HepG2 (cell line): ENCODE data around the gene BMPR1B.

Experiments used
- BCL3 ChIP-seq: sonication (generic); formaldehyde crosslinking; IDR thresholded peaks from 2 replicates; pipeline ENCODE4 v1.5.1; 2020; ENCODE audit warnings: mild to moderate bottlenecking, missing genetic modification reagents, moderate library complexity
- CTCF ChIP-seq: sonication (generic); formaldehyde crosslinking; IDR thresholded peaks from 2 replicates; pipeline ENCODE4 v1.5.0; 2020; ENCODE audit warnings: mild to moderate bottlenecking, missing genetic modification reagents, moderate library complexity
- POLR2A ChIP-seq, 2 experiments: IDR thresholded peaks; 2 replicates each; pipeline ENCODE4 v1.6.1; 2011; ENCODE audit warnings: low read depth in 2 of 2, low read length in 2 of 2, mild to moderate bottlenecking in 1 of 2, moderate library complexity in 1 of 2; ENCODE audit not compliant: insufficient read depth in 1 of 2
- POLR2AphosphoS5 ChIP-seq: IDR thresholded peaks from 2 replicates; pipeline ENCODE4 v1.6.1; 2012; ENCODE audit warnings: low read depth, low read length
- SNAI1 ChIP-seq: sonication (generic); formaldehyde crosslinking; IDR thresholded peaks from 2 replicates; pipeline ENCODE4 v1.5.0; 2020; ENCODE audit warnings: mild to moderate bottlenecking, missing genetic modification reagents, borderline replicate concordance
- TBL1XR1 ChIP-seq: fragments of 150-350 bp; IDR thresholded peaks from 2 replicates; pipeline ENCODE4 v1.6.1; 2014; ENCODE audit warnings: borderline replicate concordance, low read length; ENCODE audit not compliant: partially characterized antibody
- TCF7L2 ChIP-seq: IDR thresholded peaks from 2 replicates; pipeline ENCODE4 v1.6.1; 2011; ENCODE audit warnings: mild to moderate bottlenecking, low read depth, low read length, moderate library complexity
- ZNF430 ChIP-seq: sonication (generic); formaldehyde crosslinking; IDR thresholded peaks from 2 replicates; pipeline ENCODE4 v1.9.0; 2021; ENCODE audit warnings: mild to moderate bottlenecking, missing genetic modification reagents

DNA sequence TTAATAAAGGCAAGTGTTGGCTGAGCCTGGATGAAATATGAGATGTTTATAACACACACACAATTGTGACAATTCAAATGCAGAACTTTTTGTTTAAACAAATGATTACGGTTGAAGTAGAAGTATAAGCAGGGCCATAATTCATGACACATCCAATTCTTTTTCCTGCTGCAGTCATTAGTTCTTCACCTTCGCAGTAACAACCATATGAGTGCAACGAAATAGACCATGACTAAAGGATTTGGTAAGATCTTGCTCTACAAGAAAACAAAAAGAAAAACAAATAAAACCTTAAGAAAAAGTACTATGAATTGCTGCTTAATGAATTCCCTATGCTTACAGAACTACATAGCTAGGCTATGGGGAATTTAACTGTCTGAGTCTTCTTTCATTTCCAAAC, 13.9 kb upstream of the BMPR1B start:
- no peak for TF ChIP-seq TCF7L2
- no peak for TF ChIP-seq CTCF
- no peak for TF ChIP-seq POLR2A (IDR thresholded peaks at IDR 0.05; ENCODE audit: insufficient read depth in 1 of 2, low read depth in 2 of 2, low read length in 2 of 2)
- no peak for TF ChIP-seq SNAI1
- no peak for TF ChIP-seq POLR2AphosphoS5
- TF ChIP-seq TBL1XR1 = no peak
- no peak for TF ChIP-seq ZNF430 (CRISPR knock-in tag)
- TF ChIP-seq BCL3 (CRISPR knock-in tag) = no peak
